GM12892 (cell line): ENCODE measurements around the gene MRPL19.

Experiments
- POLR2A ChIP-seq: IDR thresholded peaks from 2 replicates; pipeline ENCODE4 v1.6.1; 2011; ENCODE audit warnings: low read depth, low read length, control low read depth
- POLR2AphosphoS5 ChIP-seq: IDR thresholded peaks from 2 replicates; pipeline ENCODE4 v1.6.1; 2011; ENCODE audit warnings: low read depth, low read length, control low read depth
- TAF1 ChIP-seq: IDR thresholded peaks from 2 replicates; pipeline ENCODE4 v1.6.1; 2011; ENCODE audit warnings: low read depth, mild to moderate bottlenecking, control low read depth, low read length, borderline replicate concordance

GRCh38 chr2:75596784-75597183 is 49.8 kb upstream of the MRPL19 start:
- TF ChIP-seq TAF1 (no peak), POLR2A (no peak), POLR2AphosphoS5 (no peak)
